Heart left ventricle (tissue), 16 donors: ENCODE results near the gene EVL. TPM values are rescaled to one million over a fixed set of nuclear protein-coding genes. Genes with fewer than 3 reads are reported as not detected.

ENCODE experiments used
- ATAC-seq, 4 donors: fragments of 200-7000 bp; cut with Tn5 transposase; one replicate each; pipeline ENCODE4 v1.9.1; 2020 to 2022; ENCODE audit warnings: moderate library complexity in 4 of 4, mild to moderate bottlenecking in 3 of 4, moderate number of reproducible peaks in 1 of 4
- DNase-seq, 5 donors: peaks; one replicate each; pipeline ENCODE4 v3.0.0-alpha.2; 2020
- H3K27ac ChIP-seq, 12 donors: fragments of 200-600 bp; sonication (generic) in 4 of 12; one replicate each; pipeline versions ENCODE4 v1.5.0 to v1.8.0; 2016 to 2022; ENCODE audit warnings: mild to moderate bottlenecking in 2 of 12
- H3K27me3 ChIP-seq, 9 donors: fragments of 200-600 bp; sonication (generic) in 2 of 9; one replicate each; pipeline versions ENCODE4 v1.5.1 to v1.8.0; 2016 to 2022; ENCODE audit warnings: mild to moderate bottlenecking in 3 of 9
- H3K36me3 ChIP-seq, 9 donors: fragments of 200-600 bp; sonication (generic) in 2 of 9; one replicate each; pipeline versions ENCODE4 v1.5.0 to v1.8.0; 2018 to 2022; ENCODE audit warnings: mild to moderate bottlenecking in 2 of 9
- H3K4me1 ChIP-seq, 12 donors: fragments of 200-600 bp; sonication (generic) in 4 of 12; one replicate each; pipeline versions ENCODE4 v1.5.0 to v1.8.0; 2016 to 2022; ENCODE audit warnings: mild to moderate bottlenecking in 3 of 12
- H3K4me3 ChIP-seq, 12 donors: fragments of 200-600 bp; sonication (generic) in 4 of 12; one replicate each; pipeline versions ENCODE4 v1.5.0 to v1.8.0; 2017 to 2022; ENCODE audit warnings: mild to moderate bottlenecking in 9 of 12, moderate library complexity in 4 of 12
- H3K9me3 ChIP-seq, 12 donors: fragments of 200-600 bp; sonication (generic) in 4 of 12; one replicate each; pipeline versions ENCODE4 v1.5.0 to v1.8.0; 2016 to 2022; ENCODE audit warnings: mild to moderate bottlenecking in 1 of 12
- POLR2A ChIP-seq, 2 donors: fragments of 450-650 bp; IDR thresholded peaks; one replicate each; pipeline ENCODE4 v1.6.1; 2017; ENCODE audit warnings: antibody characterized with exemption in 2 of 2, mild to moderate bottlenecking in 2 of 2, moderate library complexity in 2 of 2
- WGBS, 4 donors: extraction: QIAGEN DNeasy Blood & Tissue Kit in 2 of 4; methylation state at CpG; one replicate each; pipeline versions ENCODE4 v1.1.5 to v1.1.7; 2013 to 2018; 5-methylcytosine and 5-hydroxymethylcytosine counted together
- intact Hi-C, 10 donors: fragments of 100-400 bp; cut with DNase I; formaldehyde crosslinking; loops; one replicate each; pipeline versions ENCODE4 v1.11.1 to v1.14.2; 2022
- polyA plus RNA-seq, 2 donors: library from polyadenylated mRNA; stranded (reverse); fragments of 200-250 nt; gene quantifications; one replicate each; pipeline ENCODE4 v1.2.3, GENCODE V29; 2013
- total RNA-seq, 9 donors: library from RNA; depleted of rRNA in 2 of 9; stranded (reverse); fragments of >200 nt in 2 of 9; fragmentation: NEBNext Ultra II Directional in 3 of 9; extraction: Animal tissue kit (Norgen Biotek cat#: 25700) in 3 of 9; gene quantifications; one replicate each; pipeline versions ENCODE4 v1.1.0 to v1.2.4, GENCODE V29; 2016 to 2023
- TF ChIP-seq, protein P1 (sequence below), 12 donors: fragments of 200-600 bp; sonication (generic) in 4 of 12; IDR thresholded peaks; one replicate each; pipeline versions ENCODE4 v1.5.0 to v1.8.0; 2018 to 2022; ENCODE audit warnings: antibody characterized with exemption in 12 of 12, mild to moderate bottlenecking in 5 of 12
- donor health status: ischemic (EF 13 %, LVEDD 7.1; RV severe dilation, severe dysfunction).
- donor health status: healthy with polysubstance abuse.
- donor health status: DM: no; HTN: yes; CAD: no.
- donor health status: DM: no; HTN: no; CAD: no.
- donor health status: ischemic (EF 25% LVEDD 6.9; RV normal size, moderate dysfunction).
- donor health status: ischemic (EF 25% LVEDD 5.7; RV mildly dilated, moderate dysfunction).
- donor health status: healthy.
- donor health status: DM: yes; HTN: yes; CAD: no.
- donor health status: ischemic (EF 35%, LVEDD 5.7; RV mildly dilated, moderate dysfunction).
- donor health status: nonischemic (EF 11% LVEDD 7.7; RV severe dilation, severe dysfunction).
- donor health status: DM: yes; HTN: yes; CAD: no.
- donor health status: PGD.
- donor health status: ischemic (EF 29% LVEDD 5.4; RV normal size, mild dysfunction).
- donor health status: nonischemic (EF 23%, LVEDD 6.1; RV moderate dilation, normal function).

EVL gene
- total and polyA plus RNA-seq, 11 donors = 23.8 to 116 (median 39.9) TPM

- Histone ChIP-seq H3K36me3 (peaks cover 0 to 30% (median 0%) of the 10 kb centered on the region in 9 donors), H3K9me3 (no peaks in the 10 kb centered on the region), H3K27ac (peak overlapping the region in 4 of 12 donors; percentile 67 to 86 (median 82)), H3K4me3 (no peak overlapping the region), H3K4me1 (peaks cover 0 to 46% (median 26%) of the 10 kb centered on the region in 12 donors), H3K27me3 (no peaks in the 10 kb centered on the region)
- ATAC-seq = no peak
- DNase-seq = no peak
- TF ChIP-seq POLR2A (IDR thresholded peaks at IDR 0.05) = no peak
- TF ChIP-seq, protein P1, sequence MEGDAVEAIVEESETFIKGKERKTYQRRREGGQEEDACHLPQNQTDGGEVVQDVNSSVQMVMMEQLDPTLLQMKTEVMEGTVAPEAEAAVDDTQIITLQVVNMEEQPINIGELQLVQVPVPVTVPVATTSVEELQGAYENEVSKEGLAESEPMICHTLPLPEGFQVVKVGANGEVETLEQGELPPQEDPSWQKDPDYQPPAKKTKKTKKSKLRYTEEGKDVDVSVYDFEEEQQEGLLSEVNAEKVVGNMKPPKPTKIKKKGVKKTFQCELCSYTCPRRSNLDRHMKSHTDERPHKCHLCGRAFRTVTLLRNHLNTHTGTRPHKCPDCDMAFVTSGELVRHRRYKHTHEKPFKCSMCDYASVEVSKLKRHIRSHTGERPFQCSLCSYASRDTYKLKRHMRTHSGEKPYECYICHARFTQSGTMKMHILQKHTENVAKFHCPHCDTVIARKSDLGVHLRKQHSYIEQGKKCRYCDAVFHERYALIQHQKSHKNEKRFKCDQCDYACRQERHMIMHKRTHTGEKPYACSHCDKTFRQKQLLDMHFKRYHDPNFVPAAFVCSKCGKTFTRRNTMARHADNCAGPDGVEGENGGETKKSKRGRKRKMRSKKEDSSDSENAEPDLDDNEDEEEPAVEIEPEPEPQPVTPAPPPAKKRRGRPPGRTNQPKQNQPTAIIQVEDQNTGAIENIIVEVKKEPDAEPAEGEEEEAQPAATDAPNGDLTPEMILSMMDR (IDR thresholded peaks at IDR 0.05) = no peak
- 97 to 98% (median 97%) methylated on average over 17 to 18 of the region's 18 CpGs for WGBS, 4 donors
- intact Hi-C loops = no loop called here
These were observed 78.3 kb downstream of the EVL start for GRCh38 chr14:100143523-100143922.

DNA sequence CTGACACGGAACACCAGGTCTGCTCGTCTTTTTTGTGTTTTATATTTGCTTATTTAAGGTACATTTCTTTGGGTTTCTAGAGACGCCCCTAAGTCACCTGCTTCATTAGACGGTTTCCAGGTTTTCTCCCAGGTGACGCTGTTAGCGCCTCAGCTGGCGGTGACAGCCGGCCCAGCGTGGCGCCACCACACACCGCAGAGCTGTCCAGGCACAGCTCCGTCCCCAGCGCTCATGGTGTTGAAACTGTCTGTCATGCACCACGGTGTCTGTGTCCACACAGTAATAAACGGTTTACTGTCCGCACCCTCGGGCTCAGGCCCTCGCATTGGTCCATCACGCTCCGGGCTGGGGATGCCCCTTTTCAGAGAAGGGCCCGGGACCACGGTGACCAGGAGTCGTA, 78.7 kb downstream of the EVL start:
- intact Hi-C loops = no loop called here

DNA sequence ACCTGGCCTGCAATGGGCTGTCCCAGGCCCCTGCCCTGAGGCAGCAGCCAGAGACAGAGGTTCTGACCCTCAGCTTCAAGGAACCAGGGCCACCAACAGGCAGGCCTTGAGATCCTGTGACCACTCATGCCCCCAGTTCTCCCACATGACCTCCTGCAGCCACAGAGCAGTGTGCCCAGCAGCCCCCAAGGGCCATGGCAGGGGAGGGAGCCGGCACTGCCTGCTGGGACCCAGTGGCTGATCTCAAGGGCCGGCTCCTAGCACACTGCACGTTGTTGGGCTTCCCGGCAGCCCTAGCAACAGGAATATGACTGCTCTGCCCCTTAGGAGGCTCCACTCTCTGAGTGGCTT, 79.4 kb downstream of the EVL start:
- DNase-seq (no peak), ATAC-seq (no peak)
- intact Hi-C loops = no loop called here
- TF ChIP-seq, protein P1 (IDR thresholded peaks at IDR 0.05) = no peak
- no peak for TF ChIP-seq POLR2A (IDR thresholded peaks at IDR 0.05)
- H3K9me3 ChIP-seq = no peaks in the 10 kb centered on the region
- no peak overlapping the region for H3K4me3 ChIP-seq
- peaks cover 0 to 46% (median 26%) of the 10 kb centered on the region in 12 donors for H3K4me1 ChIP-seq
- H3K27ac ChIP-seq = peak overlapping the region in 5 of 12 donors; percentile 32 to 53 (median 46)
- WGBS, 4 donors = 55 to 69% methylated on average over 4 of the region's 4 CpGs; no CpG with 5 or more reads in 2 of the 4 donors
- peaks cover 0 to 22% (median 0%) of the 10 kb centered on the region in 9 donors for H3K36me3 ChIP-seq
- H3K27me3 ChIP-seq = no peaks in the 10 kb centered on the region

More for the DNA sequence above, 78.7 kb downstream of the EVL start:
- Histone ChIP-seq H3K4me3 (no peak overlapping the region), H3K9me3 (no peaks in the 10 kb centered on the region), H3K27ac (no peak overlapping the region), H3K4me1 (peaks cover 0 to 46% (median 26%) of the 10 kb centered on the region in 12 donors), H3K36me3 (peaks cover 0 to 26% (median 0%) of the 10 kb centered on the region in 9 donors), H3K27me3 (no peaks in the 10 kb centered on the region)
- TF ChIP-seq, protein P1 (IDR thresholded peaks at IDR 0.05) = no peak
- no peak for TF ChIP-seq POLR2A (IDR thresholded peaks at IDR 0.05)
- ATAC-seq (no peak), DNase-seq (no peak)
- 96 to 97% (median 96%) methylated on average over 23 of the region's 23 CpGs for WGBS, 4 donors

DNA sequence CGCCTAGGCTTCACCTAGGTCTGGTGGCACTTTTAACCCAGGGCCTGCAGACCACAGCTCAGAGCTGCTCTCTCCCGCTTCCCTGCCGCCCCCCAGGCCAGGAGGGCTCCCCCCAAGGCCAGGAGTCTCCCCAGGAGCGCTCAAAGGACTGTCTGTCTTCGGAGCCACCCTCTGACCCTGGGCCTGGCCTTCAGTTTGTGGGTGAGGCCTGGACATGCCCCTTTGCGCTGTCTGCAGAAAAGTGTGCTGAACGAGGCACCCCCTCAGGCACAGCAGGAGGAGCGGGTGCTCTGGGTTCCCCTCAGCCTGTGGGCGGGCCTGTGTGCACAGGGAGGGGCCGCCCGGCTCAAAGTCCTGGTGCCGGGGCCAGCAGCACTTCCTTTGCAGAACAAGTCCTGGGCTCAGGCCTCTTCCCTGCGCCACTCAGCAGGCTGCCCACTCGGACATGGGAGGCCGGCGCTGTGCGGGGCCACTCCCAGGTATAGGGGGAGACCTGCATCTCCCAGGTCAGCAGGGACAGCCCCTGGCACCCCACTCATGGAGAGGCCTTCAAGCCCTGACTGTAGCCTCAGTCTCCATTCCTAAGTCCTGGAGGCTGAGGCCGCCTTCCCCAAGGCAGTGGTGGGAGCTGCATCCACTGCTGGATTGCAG, 79.9 kb downstream of the EVL start:
- no peak for TF ChIP-seq POLR2A (IDR thresholded peaks at IDR 0.05)
- TF ChIP-seq, protein P1 (IDR thresholded peaks at IDR 0.05) = no peak
- no peaks in the 10 kb centered on the region for H3K9me3 ChIP-seq
- H3K27me3 ChIP-seq = no peaks in the 10 kb centered on the region
- H3K4me1 ChIP-seq = peaks cover 0 to 46% (median 26%) of the 10 kb centered on the region in 12 donors
- peak in 3 of 4 donors; percentile 10 to 45 (median 43) for ATAC-seq
- peak overlapping the region in 6 of 12 donors; percentile 32 to 53 (median 42) for H3K27ac ChIP-seq
- peaks cover 0 to 22% (median 0%) of the 10 kb centered on the region in 9 donors for H3K36me3 ChIP-seq
- WGBS, 4 donors = 68 to 97% (median 79%) methylated on average over 7 to 18 of the region's 18 CpGs
- peak in 1 of 5 donors; percentile 45 for DNase-seq
- intact Hi-C loops = no loop called here
- H3K4me3 ChIP-seq = no peak overlapping the region
